Right lobe of liver (tissue), 4 donors: Measurements from ENCODE around the gene EMP1.

Experiments used
- POLR2A ChIP-seq: fragments of 450-650 bp; IDR thresholded peaks from one replicate; pipeline ENCODE4 v1.6.1; 2017; ENCODE audit warnings: antibody characterized with exemption, mild to moderate bottlenecking
- TF ChIP-seq, protein P1 (sequence below), 4 donors: fragments of 200-600 bp in 3 of 4; fragments of 450-650 bp in 1 of 4; IDR thresholded peaks; one replicate each; pipeline versions ENCODE4 v1.5.1 to v1.8.0; 2016 to 2022; ENCODE audit warnings: antibody characterized with exemption in 4 of 4, mild to moderate bottlenecking in 2 of 4
- donor health status: DM: no; HTN: no; CAD: no.
- donor health status: DM: no; HTN: no; CAD: no.
- donor health status: DM: no; HTN: yes; CAD: no.

DNA sequence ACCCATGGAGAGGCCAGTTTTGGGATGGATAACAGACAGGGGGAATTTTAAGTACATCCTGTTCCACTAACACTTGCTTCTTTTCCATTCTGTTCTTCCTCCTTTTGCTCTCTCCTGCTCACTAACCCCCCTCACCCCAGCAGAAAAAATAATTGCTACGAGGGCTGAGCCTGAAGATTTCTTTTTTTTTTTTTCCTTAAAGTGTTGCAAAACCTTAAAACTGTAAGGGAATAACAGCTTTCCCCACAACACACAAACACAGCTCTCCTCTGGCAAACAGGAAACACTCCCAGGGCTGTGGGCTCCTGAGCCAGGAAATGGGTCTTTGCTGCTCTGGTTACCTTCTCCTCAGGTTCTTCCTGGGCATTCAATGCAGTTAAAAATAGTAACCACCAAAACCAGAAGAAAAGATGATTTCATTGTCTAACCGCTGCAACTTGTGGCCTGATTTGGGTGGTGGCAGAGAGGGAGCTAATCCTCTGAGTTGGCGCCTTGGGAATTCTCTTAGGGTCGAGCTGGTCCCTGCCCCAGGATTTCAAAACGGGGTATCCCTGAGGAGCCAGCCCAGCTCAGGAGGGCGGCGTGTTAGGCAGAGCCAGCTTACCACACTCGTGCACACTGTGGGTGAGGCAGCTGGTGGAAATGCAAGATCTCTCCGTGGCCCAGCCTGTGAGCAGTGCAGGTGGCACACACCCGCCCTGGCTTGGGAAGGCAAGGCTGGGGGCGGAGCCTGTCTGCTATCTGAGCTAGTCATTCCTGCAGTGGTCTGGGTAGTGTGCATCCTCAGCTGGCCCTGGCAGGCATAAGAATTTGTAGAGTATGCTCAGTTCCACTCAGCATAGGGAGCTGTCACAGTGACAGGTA, 17.1 kb upstream of the EMP1 start:
- TF ChIP-seq, protein P1, sequence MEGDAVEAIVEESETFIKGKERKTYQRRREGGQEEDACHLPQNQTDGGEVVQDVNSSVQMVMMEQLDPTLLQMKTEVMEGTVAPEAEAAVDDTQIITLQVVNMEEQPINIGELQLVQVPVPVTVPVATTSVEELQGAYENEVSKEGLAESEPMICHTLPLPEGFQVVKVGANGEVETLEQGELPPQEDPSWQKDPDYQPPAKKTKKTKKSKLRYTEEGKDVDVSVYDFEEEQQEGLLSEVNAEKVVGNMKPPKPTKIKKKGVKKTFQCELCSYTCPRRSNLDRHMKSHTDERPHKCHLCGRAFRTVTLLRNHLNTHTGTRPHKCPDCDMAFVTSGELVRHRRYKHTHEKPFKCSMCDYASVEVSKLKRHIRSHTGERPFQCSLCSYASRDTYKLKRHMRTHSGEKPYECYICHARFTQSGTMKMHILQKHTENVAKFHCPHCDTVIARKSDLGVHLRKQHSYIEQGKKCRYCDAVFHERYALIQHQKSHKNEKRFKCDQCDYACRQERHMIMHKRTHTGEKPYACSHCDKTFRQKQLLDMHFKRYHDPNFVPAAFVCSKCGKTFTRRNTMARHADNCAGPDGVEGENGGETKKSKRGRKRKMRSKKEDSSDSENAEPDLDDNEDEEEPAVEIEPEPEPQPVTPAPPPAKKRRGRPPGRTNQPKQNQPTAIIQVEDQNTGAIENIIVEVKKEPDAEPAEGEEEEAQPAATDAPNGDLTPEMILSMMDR (IDR thresholded peaks at IDR 0.05): no peak
- no peak for TF ChIP-seq POLR2A
